Keratinocyte (primary cell): ENCODE measurements around the gene CCL13. TPM values are rescaled to one million over a fixed set of nuclear protein-coding genes. Genes with fewer than 3 reads are reported as not detected.

ENCODE experiments used
- DNase-seq: peaks from one replicate; pipeline ENCODE4 v3.0.0-alpha.2; 2011; ENCODE audit warnings: low read depth, missing footprints, low spot score
- FAIRE-seq: peaks from 2 replicates; lab custom pipeline; 2011; peaks lifted over from hg19 to GRCh38; lab: Jason Lieb, UNC
- H2AFZ ChIP-seq: 2 replicates; pipeline ENCODE4 v1.6.0; 2012; ENCODE audit warnings: low read length, control low read depth, inconsistent platforms; ENCODE audit not compliant: control insufficient read depth
- H3K27ac ChIP-seq: 2 replicates; pipeline ENCODE4 v1.5.1; 2011; ENCODE audit warnings: low read length; ENCODE audit not compliant: control insufficient read depth, insufficient read depth
- H3K27me3 ChIP-seq: 3 replicates; pipeline ENCODE4 v1.6.0; 2011; ENCODE audit warnings: low read length; ENCODE audit not compliant: control insufficient read depth, insufficient read depth; ENCODE audit errors: extremely low read depth
- H3K36me3 ChIP-seq, 2 experiments: 2 replicates in 1 of 2; 3 replicates in 1 of 2; pipeline ENCODE4 v1.5.1; 2011; ENCODE audit warnings: low read length in 2 of 2, mild to moderate bottlenecking in 1 of 2; ENCODE audit not compliant: control insufficient read depth in 2 of 2, insufficient read depth in 2 of 2; ENCODE audit errors: extremely low read depth in 1 of 2
- H3K4me1 ChIP-seq: 3 replicates; pipeline ENCODE4 v1.5.1; 2011; ENCODE audit warnings: low read length; ENCODE audit not compliant: control insufficient read depth, insufficient read depth; ENCODE audit errors: extremely low read depth
- H3K4me2 ChIP-seq: 3 replicates; pipeline ENCODE4 v1.6.0; 2011; ENCODE audit warnings: low read depth, low read length; ENCODE audit not compliant: control insufficient read depth, insufficient read depth; ENCODE audit errors: extremely low read depth
- H3K4me3 ChIP-seq, 3 experiments: fragments of 200-600 bp in 1 of 3; sonication (generic) in 1 of 3; 2 replicates in 2 of 3; 3 replicates in 1 of 3; pipeline ENCODE4 v1.5.1; 2011 to 2016; ENCODE audit warnings: low read length in 3 of 3, mild to moderate bottlenecking in 3 of 3, control low read depth in 2 of 3, inconsistent platforms in 1 of 3, low read depth in 1 of 3, mixed read lengths in 1 of 3, mixed run types in 1 of 3, moderate library complexity in 1 of 3; ENCODE audit not compliant: control insufficient read depth in 2 of 3, insufficient read depth in 2 of 3; ENCODE audit errors: extremely low read depth in 1 of 3
- H3K79me2 ChIP-seq: 2 replicates; pipeline ENCODE4 v1.6.0; 2012; ENCODE audit warnings: low read length; ENCODE audit not compliant: control insufficient read depth, insufficient read depth
- H3K9ac ChIP-seq: 3 replicates; pipeline ENCODE4 v1.6.0; 2011; ENCODE audit warnings: low read length; ENCODE audit not compliant: control insufficient read depth, insufficient read depth; ENCODE audit errors: extremely low read depth
- H3K9me1 ChIP-seq: 3 replicates; pipeline ENCODE4 v1.6.0; 2011; ENCODE audit warnings: low read length; ENCODE audit not compliant: control insufficient read depth, insufficient read depth; ENCODE audit errors: extremely low read depth
- H3K9me3 ChIP-seq: 2 replicates; pipeline ENCODE4 v1.5.1; 2012; ENCODE audit warnings: low read depth, low read length; ENCODE audit not compliant: control insufficient read depth
- H4K20me1 ChIP-seq: 3 replicates; pipeline ENCODE4 v1.6.0; 2011; ENCODE audit warnings: low read length; ENCODE audit not compliant: control insufficient read depth, insufficient read depth; ENCODE audit errors: extremely low read depth
- CTCF ChIP-seq, 3 experiments: IDR thresholded peaks in 1 of 3; conservative IDR thresholded peaks in 1 of 3; optimal IDR thresholded peaks in 1 of 3; 2 replicates in 2 of 3; 3 replicates in 1 of 3; pipeline versions ENCODE3 to v1.5.1; 2011; ENCODE audit warnings: low read length in 3 of 3, mild to moderate bottlenecking in 3 of 3, moderate library complexity in 2 of 3, control low read depth in 1 of 3, inconsistent platforms in 1 of 3; ENCODE audit not compliant: insufficient read depth in 2 of 3; ENCODE audit errors: extremely low read depth in 1 of 3
- EZH2 ChIP-seq: IDR thresholded peaks from one replicate; pipeline ENCODE4 v1.6.1; 2012; ENCODE audit warnings: inconsistent platforms, mild to moderate bottlenecking, low read length, moderate library complexity
- dilution Hi-C: fragments of 300-500 bp; cut with MboI; formaldehyde crosslinking; loops from one replicate; pipeline ENCODE4 v1.7.0; 2020; ENCODE audit warnings: low sequenced_read_pairs; ENCODE audit not compliant: extremely low pct_ligation_motif_present
- polyA plus RNA-seq, 5 experiments: library from polyadenylated mRNA; depleted of rRNA in 3 of 5; stranded (reverse) in 3 of 5; stranded (forward) in 1 of 5; unstranded in 1 of 5; fragments of >200 nt; gene quantifications; 1 replicate in 1 of 5; 2 replicates in 3 of 5; 3 replicates in 1 of 5; pipeline versions ENCODE4 v1.2.1 to v1.2.3, GENCODE V29; 2011 to 2012; ENCODE audit warnings: missing spikeins in 2 of 5, low read depth in 1 of 5, low replicate concordance in 1 of 5

CCL13 gene
- polyA plus RNA-seq, 1 donor (not counting 4 experiments of a cell fraction or from before 2014, with no cell fraction given) = not detected

- no peaks in the 10 kb centered on the region for H3K27me3 ChIP-seq
- H3K27ac ChIP-seq = no peak overlapping the region
- H3K9me1 ChIP-seq = no peaks in the 10 kb centered on the region
- H2AFZ ChIP-seq = no peak overlapping the region
- dilution Hi-C loops = no loop called here
- no peaks in the 10 kb centered on the region for H3K79me2 ChIP-seq
- no peaks in the 10 kb centered on the region for H4K20me1 ChIP-seq
- H3K4me3 ChIP-seq = no peak overlapping the region
- H3K9ac ChIP-seq = no peak overlapping the region
- H3K4me1 ChIP-seq = no peaks in the 10 kb centered on the region
- H3K4me2 ChIP-seq = no peak overlapping the region
- TF ChIP-seq CTCF (optimal IDR thresholded peaks at IDR 0.05 in 1 of 3, IDR thresholded peaks at IDR 0.05 in 1 of 3, conservative IDR thresholded peaks at IDR 0.05 in 1 of 3; ENCODE audit: extremely low read depth in 1 of 3, insufficient read depth in 2 of 3, low read length in 3 of 3) (no peak), EZH2 (no peak)
- H3K36me3 ChIP-seq = no peaks in the 10 kb centered on the region
- H3K9me3 ChIP-seq = no peaks in the 10 kb centered on the region
- FAIRE-seq (no peak), DNase-seq (no peak)
Observed at GRCh38 chr17:34389126-34389750, 33.0 kb downstream of the CCL13 start.

GRCh38 chr17:34390649-34391048, 34.4 kb downstream of the CCL13 start:
- Histone ChIP-seq H4K20me1 (no peaks in the 10 kb centered on the region), H3K4me3 (no peak overlapping the region), H3K9me3 (no peaks in the 10 kb centered on the region), H3K9ac (no peak overlapping the region), H2AFZ (no peak overlapping the region), H3K4me2 (no peak overlapping the region), H3K36me3 (no peaks in the 10 kb centered on the region), H3K9me1 (no peaks in the 10 kb centered on the region), H3K27me3 (no peaks in the 10 kb centered on the region), H3K79me2 (no peaks in the 10 kb centered on the region), H3K4me1 (no peaks in the 10 kb centered on the region), H3K27ac (no peak overlapping the region)
- no peak for TF ChIP-seq EZH2
- TF ChIP-seq CTCF (optimal IDR thresholded peaks at IDR 0.05 in 1 of 3, IDR thresholded peaks at IDR 0.05 in 1 of 3, conservative IDR thresholded peaks at IDR 0.05 in 1 of 3; ENCODE audit: extremely low read depth in 1 of 3, insufficient read depth in 2 of 3, low read length in 3 of 3) = no peak
- dilution Hi-C loops = no loop called here
- DNase-seq = no peak
- FAIRE-seq = no peak
